GM21526 (cell line): ENCODE data around the gene OVOL3.

ENCODE experiments used
- ATAC-seq: cut with Tn5 transposase; IDR thresholded peaks from one replicate; pipeline ENCODE4 v1.9.1; 2021; ENCODE audit warnings: moderate library complexity; ENCODE audit not compliant: unreplicated experiment, low FRiP score

The OVOL3 gene

GRCh38 chr19:36153126-36153525 is 42.2 kb downstream of the OVOL3 start:
- no peak for ATAC-seq

- no peak for ATAC-seq
Observed at GRCh38 chr19:36160821-36161596, 50.1 kb downstream of the OVOL3 start.
